Measurements from ENCODE around the gene ELOA2.

ELOA2 gene, protein sequence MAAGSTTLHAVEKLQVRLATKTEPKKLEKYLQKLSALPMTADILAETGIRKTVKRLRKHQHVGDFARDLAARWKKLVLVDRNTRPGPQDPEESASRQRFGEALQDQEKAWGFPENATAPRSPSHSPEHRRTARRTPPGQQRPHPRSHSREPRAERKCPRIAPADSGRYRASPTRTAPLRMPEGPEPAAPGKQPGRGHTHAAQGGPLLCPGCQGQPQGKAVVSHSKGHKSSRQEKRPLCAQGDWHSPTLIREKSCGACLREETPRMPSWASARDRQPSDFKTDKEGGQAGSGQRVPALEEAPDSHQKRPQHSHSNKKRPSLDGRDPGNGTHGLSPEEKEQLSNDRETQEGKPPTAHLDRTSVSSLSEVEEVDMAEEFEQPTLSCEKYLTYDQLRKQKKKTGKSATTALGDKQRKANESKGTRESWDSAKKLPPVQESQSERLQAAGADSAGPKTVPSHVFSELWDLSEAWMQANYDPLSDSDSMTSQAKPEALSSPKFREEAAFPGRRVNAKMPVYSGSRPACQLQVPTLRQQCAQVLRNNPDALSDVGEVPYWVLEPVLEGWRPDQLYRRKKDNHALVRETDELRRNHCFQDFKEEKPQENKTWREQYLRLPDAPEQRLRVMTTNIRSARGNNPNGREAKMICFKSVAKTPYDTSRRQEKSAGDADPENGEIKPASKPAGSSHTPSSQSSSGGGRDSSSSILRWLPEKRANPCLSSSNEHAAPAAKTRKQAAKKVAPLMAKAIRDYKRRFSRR

DNA sequence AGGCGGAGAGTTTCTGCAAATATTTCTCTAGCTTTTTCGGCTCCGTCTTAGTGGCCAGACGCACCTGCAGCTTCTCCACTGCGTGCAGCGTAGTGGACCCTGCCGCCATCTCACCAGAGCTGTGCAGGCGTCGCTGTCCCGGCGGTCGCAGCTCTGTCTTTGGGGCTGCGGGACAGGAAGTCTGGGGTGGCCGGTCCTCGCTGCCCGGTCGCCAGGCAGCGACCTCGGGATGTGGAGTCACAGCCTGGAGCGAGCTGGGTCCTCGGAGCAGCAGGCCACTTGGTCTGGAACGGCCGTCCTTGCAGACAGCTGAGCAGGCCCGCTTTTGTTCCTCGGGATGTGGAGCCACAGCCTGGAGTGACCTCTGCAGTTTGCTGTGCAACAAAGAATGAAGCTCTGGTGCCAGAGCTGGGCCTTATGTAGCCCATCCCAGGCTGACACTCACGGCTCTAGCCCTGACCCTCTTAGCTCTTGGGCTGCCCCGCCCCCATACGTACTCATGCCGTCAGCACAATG is at the start of gene ELOA2:
Gene ELOA2 (minus strand): TSS at position 466 of the 516 bp plus-strand sequence. CDS start 357 bp downstream, at position 109.
- H3K27ac ChIP-seq: no peak within 1 kb of the TSS
- TF ChIP-seq, protein P1, sequence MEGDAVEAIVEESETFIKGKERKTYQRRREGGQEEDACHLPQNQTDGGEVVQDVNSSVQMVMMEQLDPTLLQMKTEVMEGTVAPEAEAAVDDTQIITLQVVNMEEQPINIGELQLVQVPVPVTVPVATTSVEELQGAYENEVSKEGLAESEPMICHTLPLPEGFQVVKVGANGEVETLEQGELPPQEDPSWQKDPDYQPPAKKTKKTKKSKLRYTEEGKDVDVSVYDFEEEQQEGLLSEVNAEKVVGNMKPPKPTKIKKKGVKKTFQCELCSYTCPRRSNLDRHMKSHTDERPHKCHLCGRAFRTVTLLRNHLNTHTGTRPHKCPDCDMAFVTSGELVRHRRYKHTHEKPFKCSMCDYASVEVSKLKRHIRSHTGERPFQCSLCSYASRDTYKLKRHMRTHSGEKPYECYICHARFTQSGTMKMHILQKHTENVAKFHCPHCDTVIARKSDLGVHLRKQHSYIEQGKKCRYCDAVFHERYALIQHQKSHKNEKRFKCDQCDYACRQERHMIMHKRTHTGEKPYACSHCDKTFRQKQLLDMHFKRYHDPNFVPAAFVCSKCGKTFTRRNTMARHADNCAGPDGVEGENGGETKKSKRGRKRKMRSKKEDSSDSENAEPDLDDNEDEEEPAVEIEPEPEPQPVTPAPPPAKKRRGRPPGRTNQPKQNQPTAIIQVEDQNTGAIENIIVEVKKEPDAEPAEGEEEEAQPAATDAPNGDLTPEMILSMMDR (conservative IDR thresholded peaks at IDR 0.05): no peak

DNA sequence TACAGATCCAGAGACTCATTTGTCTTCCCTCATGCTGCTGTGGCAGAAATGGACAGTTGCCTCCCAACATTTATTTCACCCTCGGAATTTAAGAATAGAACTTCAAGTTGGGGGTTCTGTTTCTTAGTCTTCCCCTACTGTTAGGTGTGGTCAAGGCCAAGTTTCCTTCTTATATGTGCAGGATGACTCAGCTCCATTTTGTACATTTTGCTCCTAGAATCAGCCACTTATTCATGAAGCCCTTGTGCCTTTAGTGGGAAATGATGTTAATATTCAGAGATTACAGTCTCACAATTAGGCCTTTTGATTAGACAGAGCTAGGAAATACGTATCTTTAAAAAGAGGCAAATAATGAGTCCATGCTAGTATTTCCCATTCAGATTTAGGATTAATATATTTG is 46.2 kb upstream of the ELOA2 start:
- H3K27ac ChIP-seq: no peak overlapping the region
- TF ChIP-seq, protein P1 (conservative IDR thresholded peaks at IDR 0.05): no peak

DNA sequence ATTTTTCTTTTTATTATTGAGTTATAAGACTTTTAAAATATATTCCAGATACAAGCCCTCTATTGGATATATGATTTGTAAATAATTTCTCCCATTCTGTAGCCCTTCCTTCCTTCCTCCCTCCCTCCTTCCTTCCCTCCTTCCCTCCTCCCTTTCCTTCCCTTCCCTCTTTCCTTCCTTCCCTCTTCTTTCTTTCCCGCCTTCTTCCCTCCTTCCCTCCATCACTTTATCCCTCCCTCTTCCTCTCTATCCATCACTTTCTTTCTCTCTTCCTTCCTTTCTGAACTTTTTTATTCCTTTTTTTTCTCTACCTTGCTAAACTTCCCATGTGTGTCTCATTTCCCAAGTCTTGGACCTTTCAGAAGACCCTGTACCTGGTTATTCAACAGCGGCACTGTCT is 45.5 kb upstream of the ELOA2 start:
- no peak overlapping the region for H3K27ac ChIP-seq
- TF ChIP-seq, protein P1 (conservative IDR thresholded peaks at IDR 0.05): no peak

DNA sequence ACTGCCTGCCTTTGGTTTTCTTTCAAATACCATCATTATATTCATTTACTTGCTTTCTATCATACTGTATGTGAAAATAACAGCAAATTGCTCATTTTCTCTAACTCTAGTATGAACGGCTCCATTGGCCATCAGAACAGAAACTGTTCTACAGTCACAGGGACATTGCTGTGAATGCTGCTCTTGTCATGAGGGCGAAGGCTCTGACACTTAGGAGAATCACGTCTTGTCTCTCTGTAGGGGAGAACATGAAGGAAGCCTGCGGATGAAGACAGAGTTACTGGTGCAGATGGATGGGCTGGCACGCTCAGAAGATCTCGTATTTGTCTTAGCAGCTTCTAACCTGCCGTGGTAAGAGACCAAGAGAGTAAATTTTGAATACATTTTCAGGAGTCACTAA is 41.7 kb upstream of the ELOA2 start:
- H3K27ac ChIP-seq: no peak overlapping the region
- TF ChIP-seq, protein P1 (conservative IDR thresholded peaks at IDR 0.05): no peak

DNA sequence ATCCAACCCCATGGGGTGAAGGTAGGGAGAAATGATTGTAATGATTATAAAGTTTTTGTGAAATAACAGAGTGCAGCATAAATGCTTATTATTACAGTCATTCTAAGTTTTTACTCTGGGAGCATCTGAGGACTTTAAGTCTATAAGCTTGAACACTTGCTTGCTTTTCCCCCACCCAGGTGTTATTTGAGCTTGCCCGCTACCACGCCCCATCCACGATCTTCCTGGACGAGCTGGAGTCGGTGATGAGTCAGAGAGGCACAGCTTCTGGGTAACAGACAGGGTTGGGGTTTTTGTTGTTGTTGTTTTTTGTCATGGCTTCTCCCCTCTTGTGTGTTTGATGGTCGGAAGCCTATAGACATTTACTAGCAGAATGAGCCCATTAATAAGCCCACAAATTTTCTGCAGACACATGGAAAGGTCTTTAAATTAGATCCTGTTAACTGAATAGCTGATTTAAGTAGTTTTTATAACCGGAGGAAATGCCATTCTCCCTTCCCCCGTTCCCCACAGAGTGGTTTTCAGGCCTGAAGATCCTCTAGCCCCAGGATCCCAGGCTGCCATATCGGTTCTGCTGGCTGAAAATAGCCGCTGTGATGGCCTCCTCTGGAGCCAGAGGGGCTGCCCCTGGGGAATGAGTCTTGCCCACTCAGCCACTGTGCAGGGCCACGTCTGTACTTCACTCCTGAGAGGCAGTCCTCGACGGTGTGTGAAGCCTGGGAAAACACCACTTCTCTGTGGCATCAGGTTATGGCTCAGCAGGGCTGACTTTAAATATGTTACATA is 39.9 kb upstream of the ELOA2 start:
- TF ChIP-seq, protein P1 (conservative IDR thresholded peaks at IDR 0.05): no peak
- H3K27ac ChIP-seq: no peak overlapping the region

DNA sequence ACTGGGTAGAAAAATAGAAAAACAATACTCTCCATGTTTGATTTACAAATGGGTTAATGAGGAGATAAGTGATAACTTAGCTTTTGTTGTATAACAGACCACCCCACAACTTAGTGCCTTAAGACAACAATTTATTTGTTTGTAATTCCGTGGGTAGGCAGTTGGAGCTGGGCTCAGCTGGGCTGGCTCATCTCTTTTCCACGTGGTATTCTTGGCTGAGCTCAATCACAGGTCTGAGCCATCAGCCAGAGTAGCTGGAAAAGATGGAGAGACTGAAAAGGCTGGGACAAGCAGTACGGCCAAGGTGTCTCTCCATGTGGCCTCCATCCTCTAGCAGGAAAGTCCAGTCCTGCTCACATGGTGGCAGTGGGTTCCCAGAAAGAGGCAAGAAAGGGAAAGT is 32.2 kb upstream of the ELOA2 start:
- no peak overlapping the region for H3K27ac ChIP-seq
- TF ChIP-seq, protein P1 (conservative IDR thresholded peaks at IDR 0.05): no peak
